C4-2B (cell line): Measurements from ENCODE around the gene GALNT9.

ENCODE experiments used
- CTCF ChIP-seq: fragments of 450-650 bp; conservative IDR thresholded peaks from 2 replicates; pipeline ENCODE4 v1.5.1; 2017; ENCODE audit warnings: mild to moderate bottlenecking
- ZFX ChIP-seq: fragments of 450-650 bp; IDR thresholded peaks from 2 replicates; pipeline ENCODE4 v1.6.1; 2017

- no peak for TF ChIP-seq CTCF
- TF ChIP-seq ZFX = no peak
Observed at GRCh38 chr12:132276827-132277373, 52.5 kb downstream of the GALNT9 start.
